GM12872 (cell line): ENCODE data around the gene BCL2L11.

Experiments used
- TF ChIP-seq, protein P1 (sequence below): IDR thresholded peaks from 3 replicates; pipeline ENCODE4 v1.5.1; 2011; ENCODE audit warnings: low read depth, mild to moderate bottlenecking, low read length, moderate library complexity; ENCODE audit not compliant: insufficient read depth

Gene BCL2L11

GRCh38 chr2:111138839-111139238 is 18.1 kb downstream of the BCL2L11 start:
- TF ChIP-seq, protein P1, sequence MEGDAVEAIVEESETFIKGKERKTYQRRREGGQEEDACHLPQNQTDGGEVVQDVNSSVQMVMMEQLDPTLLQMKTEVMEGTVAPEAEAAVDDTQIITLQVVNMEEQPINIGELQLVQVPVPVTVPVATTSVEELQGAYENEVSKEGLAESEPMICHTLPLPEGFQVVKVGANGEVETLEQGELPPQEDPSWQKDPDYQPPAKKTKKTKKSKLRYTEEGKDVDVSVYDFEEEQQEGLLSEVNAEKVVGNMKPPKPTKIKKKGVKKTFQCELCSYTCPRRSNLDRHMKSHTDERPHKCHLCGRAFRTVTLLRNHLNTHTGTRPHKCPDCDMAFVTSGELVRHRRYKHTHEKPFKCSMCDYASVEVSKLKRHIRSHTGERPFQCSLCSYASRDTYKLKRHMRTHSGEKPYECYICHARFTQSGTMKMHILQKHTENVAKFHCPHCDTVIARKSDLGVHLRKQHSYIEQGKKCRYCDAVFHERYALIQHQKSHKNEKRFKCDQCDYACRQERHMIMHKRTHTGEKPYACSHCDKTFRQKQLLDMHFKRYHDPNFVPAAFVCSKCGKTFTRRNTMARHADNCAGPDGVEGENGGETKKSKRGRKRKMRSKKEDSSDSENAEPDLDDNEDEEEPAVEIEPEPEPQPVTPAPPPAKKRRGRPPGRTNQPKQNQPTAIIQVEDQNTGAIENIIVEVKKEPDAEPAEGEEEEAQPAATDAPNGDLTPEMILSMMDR: no peak

DNA sequence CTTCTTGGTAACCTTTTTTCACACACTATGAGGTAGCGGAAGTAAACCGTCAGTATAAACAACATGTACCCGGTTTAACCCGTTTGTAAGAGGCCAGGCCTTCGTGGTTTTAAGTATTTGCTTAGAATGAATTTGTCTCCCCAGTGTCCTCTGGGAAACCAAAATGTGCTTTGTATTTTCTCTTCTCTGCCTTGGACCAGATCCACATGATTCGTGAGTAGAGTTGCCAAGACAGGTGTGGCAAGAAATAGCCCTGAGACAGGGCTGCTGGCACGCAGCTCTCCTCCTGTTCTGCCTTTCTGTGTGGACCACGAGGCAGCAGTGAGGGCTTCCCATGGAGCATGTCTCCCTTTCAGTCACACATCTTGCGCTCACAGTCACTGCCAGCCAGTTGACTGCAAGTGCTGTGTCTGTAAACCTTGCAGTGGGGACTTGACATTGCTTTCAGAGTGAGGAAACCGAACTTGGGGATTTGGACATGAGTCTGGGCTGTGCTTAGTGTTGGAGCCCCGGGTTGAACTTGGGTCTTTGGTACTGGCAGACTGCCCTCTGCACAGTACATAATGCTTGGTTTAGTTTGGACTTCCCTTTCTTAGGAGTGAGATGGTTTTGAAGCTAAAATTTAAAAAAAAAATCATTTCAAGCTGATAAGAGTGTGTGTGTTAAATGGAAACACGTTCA is 19.1 kb downstream of the BCL2L11 start:
- TF ChIP-seq, protein P1: no peak

DNA sequence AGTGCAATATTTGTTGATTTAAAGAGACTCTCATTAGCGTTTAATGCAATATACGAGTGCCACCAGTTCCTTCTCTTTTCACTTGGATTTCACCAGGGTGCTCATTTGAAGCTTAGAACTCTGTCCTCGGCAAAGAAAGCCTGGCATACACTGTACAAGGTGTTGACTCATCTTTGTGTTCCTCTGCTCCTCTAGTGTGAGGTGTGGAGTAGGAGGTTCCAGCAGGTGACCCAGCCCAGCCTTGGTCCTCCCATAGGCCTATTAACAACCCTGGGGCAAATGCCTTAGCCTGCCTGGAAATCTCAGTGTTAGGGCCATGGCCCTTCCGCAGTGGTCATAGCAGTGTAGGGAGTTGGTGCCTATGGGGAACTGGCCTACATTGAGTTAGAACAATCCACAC is 20.1 kb downstream of the BCL2L11 start:
- TF ChIP-seq, protein P1: no peak

DNA sequence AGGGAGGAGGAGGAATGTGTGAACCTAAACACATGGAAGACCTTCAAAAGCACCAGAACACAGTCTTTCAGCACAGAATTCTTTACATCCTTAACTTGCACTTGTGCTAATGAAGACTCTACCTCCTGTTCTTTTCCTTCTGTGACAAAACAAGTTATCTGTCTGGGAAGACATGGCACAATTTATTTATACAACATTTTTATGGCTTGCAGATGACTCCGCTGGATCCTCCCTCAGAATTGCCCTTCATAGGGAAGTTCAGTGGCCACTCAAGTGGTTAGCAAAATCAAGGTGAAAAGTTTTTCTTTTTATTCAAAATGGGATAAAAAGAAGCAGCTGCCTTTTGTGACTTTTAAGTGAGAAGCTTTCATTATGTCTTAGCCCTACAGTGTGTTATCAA is 21.4 kb downstream of the BCL2L11 start:
- TF ChIP-seq, protein P1: no peak

DNA sequence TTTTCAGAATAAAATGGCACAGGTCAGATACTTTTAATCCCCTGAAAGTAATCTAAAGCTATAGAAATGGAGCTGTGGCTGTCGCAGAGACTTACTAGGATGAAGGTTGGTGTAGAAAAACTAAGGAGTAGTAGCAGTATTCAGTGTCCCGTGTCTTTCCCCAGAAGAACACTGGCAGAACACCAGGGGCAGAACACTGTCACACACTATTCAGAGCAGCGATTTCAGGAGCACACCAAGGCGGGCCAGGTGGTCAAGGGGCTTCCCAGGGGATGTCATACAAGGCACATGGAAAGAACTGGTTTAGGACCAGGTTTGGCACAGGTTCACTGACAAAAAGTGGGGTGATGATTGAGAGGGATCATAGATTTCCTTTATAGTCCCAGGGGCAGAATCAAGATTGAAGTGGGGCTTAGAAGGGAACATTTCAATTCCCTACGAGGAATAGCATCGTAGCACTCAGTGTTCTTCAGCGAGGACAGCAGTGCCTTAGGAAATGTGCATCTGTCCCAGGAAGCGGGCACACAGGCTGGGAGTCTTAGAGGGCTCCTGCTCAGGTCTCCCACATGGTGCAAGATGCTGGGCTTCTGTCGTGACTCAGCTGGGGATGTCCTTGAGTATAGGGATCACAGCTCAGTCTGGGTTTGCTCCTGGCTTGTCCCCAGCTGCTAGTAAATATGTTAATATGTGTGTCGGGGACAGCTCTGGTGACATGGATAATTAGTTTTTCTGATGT is 22.6 kb downstream of the BCL2L11 start:
- TF ChIP-seq, protein P1: no peak

DNA sequence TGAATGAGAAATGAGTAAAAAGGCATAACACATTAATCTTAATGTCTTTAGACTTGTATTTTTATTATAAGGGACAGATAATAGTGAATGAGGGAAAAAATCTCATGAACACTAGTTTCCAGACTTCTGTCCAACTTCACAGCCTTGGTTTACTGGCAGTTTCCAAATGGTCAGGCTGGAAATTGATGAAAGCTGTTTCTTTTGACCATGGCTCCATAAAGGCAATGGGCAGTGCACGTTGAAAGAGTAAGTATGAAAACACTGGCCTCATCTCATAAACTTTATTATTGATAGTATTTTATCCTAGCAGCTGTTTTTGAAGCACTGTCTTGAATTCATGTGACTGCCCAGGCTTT is 23.1 kb downstream of the BCL2L11 start:
- TF ChIP-seq, protein P1: no peak

DNA sequence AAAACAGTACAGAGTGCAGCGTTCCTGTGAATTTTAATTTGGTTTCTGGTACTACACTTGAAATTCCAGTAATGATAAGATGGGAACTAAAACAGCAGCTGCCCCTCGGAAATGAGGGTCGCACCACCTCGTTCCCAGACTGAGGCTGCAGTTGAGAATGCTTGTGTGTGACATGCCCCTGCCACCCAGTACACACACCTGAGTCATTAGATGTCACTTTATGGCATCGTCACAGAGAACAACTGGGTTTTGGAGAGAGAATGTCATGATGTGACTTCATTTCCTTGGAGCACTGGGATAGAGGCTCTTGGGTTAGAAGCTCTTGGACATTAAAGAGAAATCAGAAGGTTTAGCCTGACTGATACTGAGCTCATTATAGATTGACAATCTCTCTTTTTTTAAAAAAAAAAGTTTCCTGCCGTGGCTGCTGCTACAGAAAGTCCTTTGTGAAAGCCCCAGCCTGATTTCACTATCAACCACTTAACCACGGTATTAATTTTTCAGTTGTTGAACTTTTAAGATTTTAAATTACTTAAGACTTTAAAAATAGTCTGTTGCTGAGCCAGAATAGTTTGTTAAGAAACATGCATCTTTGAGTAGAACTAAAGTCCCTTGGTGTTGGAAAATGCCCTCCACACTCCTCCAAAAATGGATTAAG is 24.5 kb downstream of the BCL2L11 start:
- TF ChIP-seq, protein P1: no peak
